ENCODE data around the gene VDAC1.

- TF ChIP-seq, protein P1, sequence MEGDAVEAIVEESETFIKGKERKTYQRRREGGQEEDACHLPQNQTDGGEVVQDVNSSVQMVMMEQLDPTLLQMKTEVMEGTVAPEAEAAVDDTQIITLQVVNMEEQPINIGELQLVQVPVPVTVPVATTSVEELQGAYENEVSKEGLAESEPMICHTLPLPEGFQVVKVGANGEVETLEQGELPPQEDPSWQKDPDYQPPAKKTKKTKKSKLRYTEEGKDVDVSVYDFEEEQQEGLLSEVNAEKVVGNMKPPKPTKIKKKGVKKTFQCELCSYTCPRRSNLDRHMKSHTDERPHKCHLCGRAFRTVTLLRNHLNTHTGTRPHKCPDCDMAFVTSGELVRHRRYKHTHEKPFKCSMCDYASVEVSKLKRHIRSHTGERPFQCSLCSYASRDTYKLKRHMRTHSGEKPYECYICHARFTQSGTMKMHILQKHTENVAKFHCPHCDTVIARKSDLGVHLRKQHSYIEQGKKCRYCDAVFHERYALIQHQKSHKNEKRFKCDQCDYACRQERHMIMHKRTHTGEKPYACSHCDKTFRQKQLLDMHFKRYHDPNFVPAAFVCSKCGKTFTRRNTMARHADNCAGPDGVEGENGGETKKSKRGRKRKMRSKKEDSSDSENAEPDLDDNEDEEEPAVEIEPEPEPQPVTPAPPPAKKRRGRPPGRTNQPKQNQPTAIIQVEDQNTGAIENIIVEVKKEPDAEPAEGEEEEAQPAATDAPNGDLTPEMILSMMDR (conservative IDR thresholded peaks at IDR 0.05 in 1 of 2, IDR thresholded peaks at IDR 0.05 in 1 of 2; ENCODE audit: low read depth in 1 of 2, low read length in 2 of 2), result no peak
- TF ChIP-seq EZH2 (IDR thresholded peaks at IDR 0.05; ENCODE audit: low read length, missing control alignments), result no peak
Measured at GRCh38 chr5:134034326-134034725, 29.6 kb upstream of the VDAC1 start.

Measured in fibroblast of lung (primary cell).